Activated naive CD4-positive, alpha-beta T cell treated with anti-CD3 and anti-CD28 coated beads, Interleukin-2, amount 50 U/mL, for 16 hours (primary cell): ENCODE measurements around the gene VAPA.

Experiments
- DNase-seq: peaks from one replicate; pipeline ENCODE4 v3.0.0-alpha.2; 2020

The VAPA gene

GRCh38 chr18:9944805-9945204 lies 31.0 kb downstream of the VAPA start:
- DNase-seq: no peak

- no peak for DNase-seq
These were observed 33.0 kb downstream of the VAPA start for GRCh38 chr18:9946831-9947230.

GRCh38 chr18:9947248-9947647 lies 33.4 kb downstream of the VAPA start:
- DNase-seq: no peak

- DNase-seq: no peak
These were observed 35.5 kb downstream of the VAPA start for GRCh38 chr18:9949315-9949714.

- DNase-seq: no peak
These were observed 36.0 kb downstream of the VAPA start for GRCh38 chr18:9949861-9950260.

GRCh38 chr18:9950289-9951016 lies 36.6 kb downstream of the VAPA start:
- DNase-seq: no peak

DNA sequence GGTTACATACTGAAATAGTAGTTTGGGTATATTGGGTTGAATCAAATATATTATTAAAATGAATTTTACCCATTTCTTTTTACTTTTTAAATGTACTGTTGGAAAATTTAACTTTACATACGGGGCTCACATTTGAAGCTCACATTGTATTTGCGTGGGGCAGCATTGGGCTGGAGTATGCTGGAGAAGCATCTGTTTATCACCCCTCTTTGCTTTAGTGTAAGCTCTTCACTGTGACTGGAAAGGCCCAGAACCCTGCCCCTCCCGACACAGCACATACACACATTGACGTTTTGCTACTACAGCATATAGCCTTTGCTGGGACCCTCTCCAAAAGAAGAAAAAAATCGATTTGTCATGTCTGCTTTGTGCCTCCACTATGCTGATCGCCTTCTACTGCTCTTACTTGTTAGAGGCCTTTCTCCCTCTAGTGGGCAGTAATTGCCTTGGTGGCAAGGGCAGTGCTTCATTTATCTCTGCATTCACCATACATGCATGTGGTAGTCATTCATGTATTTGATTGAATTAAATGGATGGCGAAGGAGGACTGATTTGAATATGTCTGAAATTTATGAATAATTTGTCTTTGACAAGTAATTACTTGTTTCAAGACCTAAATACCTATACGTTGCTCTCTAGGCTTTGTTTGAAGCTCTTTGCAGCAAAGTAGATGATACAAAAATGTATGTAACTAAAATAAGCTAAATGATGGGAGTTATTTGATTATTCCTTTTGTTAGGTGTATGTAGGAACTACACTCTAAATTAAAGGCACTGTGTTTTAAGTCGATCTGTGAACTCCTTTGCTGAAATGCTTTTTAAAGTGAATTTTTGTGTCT lies 37.4 kb downstream of the VAPA start:
- no peak for DNase-seq

- DNase-seq: no peak
These were observed 39.0 kb downstream of the VAPA start for GRCh38 chr18:9952633-9953416.

- no peak for DNase-seq
These were observed 45.1 kb downstream of the VAPA start for GRCh38 chr18:9958861-9959399.

- DNase-seq: no peak
These were observed 45.7 kb downstream of the VAPA start for GRCh38 chr18:9959564-9959963.

GRCh38 chr18:9960258-9960904 lies 46.6 kb downstream of the VAPA start:
- DNase-seq: no peak

- no peak for DNase-seq
These were observed 47.2 kb downstream of the VAPA start for GRCh38 chr18:9961041-9961440.

DNA sequence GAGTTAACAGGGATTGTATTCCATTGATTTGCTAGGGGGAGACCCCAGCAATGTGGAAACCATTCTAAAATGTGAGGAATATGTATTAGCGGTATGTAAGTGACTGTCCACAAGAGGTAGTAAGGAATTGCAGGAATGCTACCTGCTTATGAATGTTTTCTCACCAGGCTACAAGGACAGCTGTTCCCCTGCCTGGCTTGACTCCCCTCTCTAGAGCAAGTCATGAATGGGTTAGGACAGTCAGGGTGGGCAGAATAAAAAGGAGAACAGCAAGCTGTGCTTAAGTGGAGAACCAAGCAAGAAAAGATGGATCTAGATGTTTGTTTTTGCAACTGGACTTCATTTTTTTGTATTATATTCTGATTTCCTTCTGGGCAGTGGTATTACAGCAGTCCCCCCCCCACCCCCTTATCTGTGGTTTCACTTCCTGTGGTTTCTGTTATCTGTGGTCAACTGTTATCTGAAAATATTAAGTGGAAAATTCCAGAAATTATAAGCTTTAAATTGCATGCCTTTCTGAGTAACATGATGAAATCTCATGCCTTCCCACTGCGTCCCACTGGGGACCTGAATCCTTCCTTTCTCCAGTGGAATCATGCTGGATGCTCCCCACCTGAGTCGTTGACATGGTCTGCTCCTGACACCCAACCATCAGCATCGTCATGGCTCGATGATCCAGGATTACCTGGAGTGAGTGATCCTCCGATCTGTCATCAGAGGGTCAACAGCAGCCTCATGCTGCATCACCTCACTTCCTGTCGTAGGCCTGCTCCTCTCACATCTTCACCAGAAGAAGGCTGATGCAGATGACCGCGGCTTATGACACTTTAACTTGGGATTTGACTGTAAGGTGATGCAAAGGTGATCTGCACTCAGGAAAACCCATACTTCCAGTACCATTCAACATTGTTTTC lies 52.2 kb downstream of the VAPA start:
- DNase-seq: no peak

DNA sequence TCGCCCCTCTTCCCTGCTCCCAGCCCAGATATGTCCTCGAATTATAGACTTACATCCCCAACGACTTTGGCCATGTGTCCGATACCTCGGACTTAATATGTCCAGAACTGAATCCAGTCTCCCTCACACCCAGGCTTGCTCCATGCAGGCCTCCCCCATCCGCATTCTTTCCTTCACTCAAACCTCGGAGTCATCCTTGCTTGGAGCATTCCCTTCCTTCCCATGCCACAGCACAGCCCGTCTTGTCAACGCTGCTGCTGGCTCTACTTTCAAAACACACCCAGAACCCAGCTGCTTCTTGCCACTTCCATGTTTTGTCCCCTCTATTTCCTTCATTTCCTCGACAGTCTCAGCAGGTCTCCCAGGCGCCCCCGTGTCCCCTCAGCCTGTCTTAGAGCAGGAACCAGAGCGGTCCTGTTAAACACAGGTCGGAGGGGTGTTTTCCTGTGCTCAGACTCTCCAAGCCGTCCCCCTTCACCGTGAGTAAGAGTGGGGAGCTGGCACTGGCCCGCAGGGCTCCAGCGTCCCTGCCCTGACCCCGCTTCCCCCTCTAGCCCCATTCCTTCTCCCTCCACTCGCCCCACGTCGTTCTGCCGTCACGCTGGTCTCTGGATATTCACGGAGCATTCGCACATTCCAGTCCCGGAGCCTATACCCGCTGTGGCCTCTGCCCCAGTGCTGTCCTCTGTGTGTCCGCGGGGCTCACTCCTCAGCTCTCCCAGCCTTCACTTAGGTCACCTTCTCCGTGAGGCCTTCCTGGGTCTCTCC lies 54.4 kb downstream of the VAPA start:
- DNase-seq: no peak

- DNase-seq: no peak
These were observed 55.4 kb downstream of the VAPA start for GRCh38 chr18:9969247-9969646.

GRCh38 chr18:9971313-9971920 lies 57.6 kb downstream of the VAPA start:
- DNase-seq: peak; percentile 59

DNA sequence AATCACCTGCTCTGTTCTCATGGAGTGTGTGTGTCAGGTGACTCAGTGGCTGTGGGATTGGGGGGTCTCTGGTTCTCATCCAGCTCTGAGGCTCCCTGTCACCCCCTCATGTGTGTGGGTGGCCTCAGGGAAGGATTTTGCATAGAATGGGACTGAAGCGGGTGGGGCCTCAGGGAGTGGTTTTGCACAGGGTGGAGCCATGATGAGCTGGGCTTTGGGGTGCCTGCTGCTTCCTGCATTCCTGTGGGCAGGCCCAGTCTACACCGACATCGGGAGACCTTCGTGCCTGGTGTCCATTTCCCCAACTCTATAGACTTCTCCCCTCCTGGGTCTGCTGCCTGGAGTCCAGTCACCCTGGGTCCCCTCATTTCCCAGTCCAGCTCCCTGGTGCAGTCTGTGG lies 59.7 kb downstream of the VAPA start:
- DNase-seq: no peak

DNA sequence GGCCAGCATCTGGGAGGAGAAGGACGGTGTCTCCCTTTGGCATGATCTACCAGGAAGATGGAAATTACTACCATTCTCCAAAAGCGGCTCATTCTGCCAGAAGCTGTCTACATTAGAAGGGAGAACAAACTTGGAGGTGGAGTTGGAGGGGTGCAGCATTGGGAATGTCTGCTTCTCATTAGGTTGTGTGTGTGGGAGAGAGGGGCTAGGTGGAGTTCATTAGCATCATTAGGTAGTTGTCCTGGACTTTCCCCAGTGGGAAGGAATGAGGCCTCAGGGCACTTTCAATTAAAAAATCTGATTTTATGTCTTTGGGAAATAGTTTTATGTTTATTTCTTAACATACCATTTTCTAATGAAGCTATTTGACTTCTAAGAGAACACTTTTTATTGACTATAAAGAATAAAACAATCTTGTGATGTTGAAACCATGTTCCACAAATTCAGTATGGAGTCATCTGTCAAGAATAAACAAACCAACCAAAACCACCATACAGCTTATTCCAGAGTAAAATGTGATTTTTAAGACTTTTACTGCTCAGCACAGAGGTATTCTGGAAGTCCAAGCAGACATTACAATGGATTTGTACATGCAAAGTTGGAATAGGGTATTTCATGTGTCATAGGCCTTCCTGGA lies 60.6 kb downstream of the VAPA start:
- no peak for DNase-seq

DNA sequence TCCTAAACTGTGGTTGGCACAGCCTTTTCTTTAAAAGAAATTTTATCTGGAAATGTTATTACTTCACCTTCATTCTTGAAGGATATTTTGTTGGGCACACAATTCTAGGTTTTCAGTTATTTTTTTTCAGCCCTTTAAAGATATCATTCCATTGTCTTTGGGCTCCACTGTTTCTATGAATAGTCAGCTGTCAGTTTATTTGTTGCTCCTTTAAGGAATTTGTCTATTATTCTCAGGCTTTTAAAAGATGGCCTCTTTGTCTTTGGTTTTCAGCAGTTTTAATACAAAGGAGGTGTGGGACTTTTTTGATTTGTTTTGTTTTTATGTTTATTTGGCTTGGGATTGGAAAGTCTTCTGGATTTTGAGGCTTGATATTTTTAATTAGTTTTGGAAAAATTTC lies 61.8 kb downstream of the VAPA start:
- DNase-seq: no peak

GRCh38 chr18:9982711-9983110 lies 68.9 kb downstream of the VAPA start:
- DNase-seq: no peak
